ENCODE measurements around the gene CCT7. TPM values are rescaled to one million over a fixed set of nuclear protein-coding genes. Genes with fewer than 3 reads are reported as not detected.

Gene CCT7
- total RNA-seq, 2 donors from 2014 or later: 347 to 391 TPM

DNA sequence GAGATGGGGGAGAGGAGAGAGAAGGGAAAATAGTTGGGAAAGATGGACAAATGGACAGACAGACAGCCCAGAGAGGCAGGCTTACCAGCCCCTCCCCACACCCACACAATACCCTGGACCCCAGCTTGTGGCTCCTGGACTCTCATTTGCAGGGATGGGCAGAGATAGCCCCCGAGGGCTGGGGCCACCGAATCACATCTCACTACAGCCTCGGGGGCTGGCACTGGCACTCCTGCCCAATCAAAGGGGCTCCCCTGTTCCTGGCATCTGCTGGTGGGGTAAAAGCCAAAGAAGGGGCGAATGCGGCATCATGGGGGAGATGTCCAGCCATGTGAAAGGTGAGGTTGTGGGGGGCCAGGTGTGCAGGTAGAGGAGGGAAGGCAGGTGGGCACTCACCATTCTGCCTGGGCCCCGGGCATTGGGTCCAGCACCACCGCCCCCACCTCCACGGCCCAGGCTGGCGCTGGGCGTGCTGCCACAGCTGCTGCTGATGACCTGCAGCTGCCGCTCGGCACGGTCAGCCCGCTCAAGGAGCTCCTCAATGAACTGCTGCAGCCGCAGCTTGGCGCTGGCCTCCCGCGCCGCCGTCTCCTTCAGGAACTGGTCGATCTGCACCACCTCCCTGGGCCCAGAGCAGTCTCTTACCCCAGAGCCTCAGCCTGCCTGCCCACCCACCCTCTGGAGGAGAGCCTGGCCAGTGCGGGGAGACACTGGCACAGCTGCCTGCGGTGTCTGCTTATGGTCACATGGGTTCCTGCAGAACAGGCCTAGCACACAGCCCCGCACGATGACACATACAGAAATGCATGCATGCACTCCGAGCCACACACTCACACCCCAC, 32.2 kb downstream of the CCT7 start:
- Histone ChIP-seq H3K36me3 (ENCODE audit: control insufficient read depth, insufficient read depth, low read length) (no peaks in the 10 kb centered on the region), H3K4me3 (ENCODE audit: low read length) (no peak overlapping the region), H3K27ac (ENCODE audit: low read depth, low read length) (no peak overlapping the region), H3K9ac (ENCODE audit: extremely low read depth, low read length, poor library complexity, severe bottlenecking) (no peak overlapping the region), H3K27me3 (ENCODE audit: control insufficient read depth, insufficient read depth, low read length, poor library complexity, severe bottlenecking) (peaks cover 45% of the 10 kb centered on the region), H3K4me1 (ENCODE audit: control insufficient read depth, insufficient read depth, low read length) (no peaks in the 10 kb centered on the region), H3K9me3 (ENCODE audit: control insufficient read depth, low read length) (no peaks in the 10 kb centered on the region)
- peaks cover 43% of the 10 kb centered on the region for H3K27me3 Mint-ChIP-seq (ENCODE audit: insufficient read depth)
- H3K4me3 Mint-ChIP-seq: no peak overlapping the region
- no peaks in the 10 kb centered on the region for H3K9me3 Mint-ChIP-seq
- H3K36me3 Mint-ChIP-seq (ENCODE audit: low read depth): peaks cover 7% of the 10 kb centered on the region
- TF ChIP-seq, protein P1, sequence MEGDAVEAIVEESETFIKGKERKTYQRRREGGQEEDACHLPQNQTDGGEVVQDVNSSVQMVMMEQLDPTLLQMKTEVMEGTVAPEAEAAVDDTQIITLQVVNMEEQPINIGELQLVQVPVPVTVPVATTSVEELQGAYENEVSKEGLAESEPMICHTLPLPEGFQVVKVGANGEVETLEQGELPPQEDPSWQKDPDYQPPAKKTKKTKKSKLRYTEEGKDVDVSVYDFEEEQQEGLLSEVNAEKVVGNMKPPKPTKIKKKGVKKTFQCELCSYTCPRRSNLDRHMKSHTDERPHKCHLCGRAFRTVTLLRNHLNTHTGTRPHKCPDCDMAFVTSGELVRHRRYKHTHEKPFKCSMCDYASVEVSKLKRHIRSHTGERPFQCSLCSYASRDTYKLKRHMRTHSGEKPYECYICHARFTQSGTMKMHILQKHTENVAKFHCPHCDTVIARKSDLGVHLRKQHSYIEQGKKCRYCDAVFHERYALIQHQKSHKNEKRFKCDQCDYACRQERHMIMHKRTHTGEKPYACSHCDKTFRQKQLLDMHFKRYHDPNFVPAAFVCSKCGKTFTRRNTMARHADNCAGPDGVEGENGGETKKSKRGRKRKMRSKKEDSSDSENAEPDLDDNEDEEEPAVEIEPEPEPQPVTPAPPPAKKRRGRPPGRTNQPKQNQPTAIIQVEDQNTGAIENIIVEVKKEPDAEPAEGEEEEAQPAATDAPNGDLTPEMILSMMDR (conservative IDR thresholded peaks at IDR 0.05): no peak
- WGBS, 2 experiments (ENCODE audit: insufficient coverage in 1 of 2, insufficient read length in 1 of 2): 89 to 92% methylated on average over 10 to 26 of the region's 26 CpGs
- no peak for DNase-seq
- no peaks in the 10 kb centered on the region for H3K4me1 Mint-ChIP-seq
- no peak overlapping the region for H3K27ac Mint-ChIP-seq

DNA sequence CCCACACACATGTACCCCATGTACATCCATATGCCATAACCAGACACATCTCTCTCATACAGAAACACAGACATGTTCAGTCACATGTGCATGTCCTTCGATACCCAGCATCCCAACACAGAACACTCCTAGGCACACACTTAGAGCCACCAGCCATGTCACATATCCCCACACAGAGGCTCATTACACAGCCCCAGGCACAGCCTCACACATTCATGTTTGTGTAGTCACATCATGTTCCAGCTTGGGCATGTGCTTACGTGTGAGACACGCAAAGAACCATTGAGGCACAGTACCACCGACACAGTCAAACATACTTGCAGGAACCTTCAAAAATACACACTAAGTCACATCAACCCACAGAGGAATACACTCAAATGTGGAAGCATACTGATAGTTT, 32.9 kb downstream of the CCT7 start:
- H3K36me3 Mint-ChIP-seq (ENCODE audit: low read depth): peaks cover 7% of the 10 kb centered on the region
- Histone ChIP-seq H3K4me1 (ENCODE audit: control insufficient read depth, insufficient read depth, low read length) (peaks cover under 1% of the 10 kb centered on the region), H3K9me3 (ENCODE audit: control insufficient read depth, low read length) (no peaks in the 10 kb centered on the region), H3K36me3 (ENCODE audit: control insufficient read depth, insufficient read depth, low read length) (no peaks in the 10 kb centered on the region), H3K4me3 (ENCODE audit: low read length) (no peak overlapping the region), H3K27me3 (ENCODE audit: control insufficient read depth, insufficient read depth, low read length, poor library complexity, severe bottlenecking) (peaks cover 45% of the 10 kb centered on the region), H3K27ac (ENCODE audit: low read depth, low read length) (no peak overlapping the region), H3K9ac (ENCODE audit: extremely low read depth, low read length, poor library complexity, severe bottlenecking) (no peak overlapping the region)
- TF ChIP-seq, protein P1 (conservative IDR thresholded peaks at IDR 0.05): no peak
- WGBS, 2 experiments (ENCODE audit: insufficient coverage in 1 of 2, insufficient read length in 1 of 2): 96 to 100% methylated on average over 4 of the region's 4 CpGs
- H3K4me3 Mint-ChIP-seq: no peak overlapping the region
- peaks cover 3% of the 10 kb centered on the region for H3K4me1 Mint-ChIP-seq
- no peak overlapping the region for H3K27ac Mint-ChIP-seq
- H3K27me3 Mint-ChIP-seq (ENCODE audit: insufficient read depth): peaks cover 48% of the 10 kb centered on the region
- no peaks in the 10 kb centered on the region for H3K9me3 Mint-ChIP-seq
- no peak for DNase-seq

DNA sequence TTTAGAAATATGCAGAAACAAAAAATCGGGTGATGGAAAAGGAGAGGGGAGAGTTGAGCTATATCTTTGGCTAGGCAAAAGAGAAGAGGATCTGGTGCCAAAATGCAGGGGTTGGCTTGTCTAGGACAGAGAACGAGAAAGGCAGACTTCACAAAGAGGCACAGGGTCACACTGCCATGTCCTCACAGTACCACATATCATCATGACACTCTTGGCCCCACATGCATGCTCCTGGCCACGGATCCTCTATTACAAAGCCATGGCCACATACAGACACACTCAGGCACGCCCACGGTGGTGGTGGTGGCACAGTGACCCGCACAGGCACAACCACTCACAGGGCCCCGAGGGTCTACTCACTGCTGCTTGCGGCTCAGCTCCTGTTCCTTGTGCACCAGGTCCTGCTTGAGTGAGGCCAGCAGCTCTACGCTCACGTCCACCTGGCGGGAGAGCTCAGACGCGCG, 34.3 kb downstream of the CCT7 start:
- Histone ChIP-seq H3K36me3 (ENCODE audit: control insufficient read depth, insufficient read depth, low read length) (no peaks in the 10 kb centered on the region), H3K4me3 (ENCODE audit: low read length) (peak overlapping the region; percentile 72), H3K9me3 (ENCODE audit: control insufficient read depth, low read length) (no peaks in the 10 kb centered on the region), H3K27ac (ENCODE audit: low read depth, low read length) (no peak overlapping the region), H3K9ac (ENCODE audit: extremely low read depth, low read length, poor library complexity, severe bottlenecking) (no peak overlapping the region), H3K4me1 (ENCODE audit: control insufficient read depth, insufficient read depth, low read length) (peaks cover 3% of the 10 kb centered on the region), H3K27me3 (ENCODE audit: control insufficient read depth, insufficient read depth, low read length, poor library complexity, severe bottlenecking) (peaks cover 45% of the 10 kb centered on the region)
- Mint-ChIP-seq H3K27me3 (ENCODE audit: insufficient read depth) (peaks cover 50% of the 10 kb centered on the region), H3K27ac (no peak overlapping the region), H3K9me3 (no peaks in the 10 kb centered on the region), H3K4me1 (peaks cover 5% of the 10 kb centered on the region), H3K4me3 (peak overlapping the region; percentile 50), H3K36me3 (ENCODE audit: low read depth) (peaks cover 7% of the 10 kb centered on the region)
- DNase-seq: no peak
- WGBS, 2 experiments (ENCODE audit: insufficient coverage in 1 of 2, insufficient read length in 1 of 2): 41 to 44% methylated on average over 11 to 14 of the region's 14 CpGs
- TF ChIP-seq, protein P1 (conservative IDR thresholded peaks at IDR 0.05): no peak

All from endodermal cell (in vitro differentiated cells).